ENCODE measurements around the gene TCERG1. TPM values are rescaled to one million over a fixed set of nuclear protein-coding genes. Genes with fewer than 3 reads are reported as not detected.
"Not testable (repeated sequence)": the region's sequence is repeated elsewhere in the genome, so short reads cannot be mapped to it uniquely, and the experiment has no call there.

TCERG1 gene
- total RNA-seq, 1 experiment from 2014 or later, result 83.5 TPM

GRCh38 chr5:146556884-146557283 lies 109.8 kb downstream of the TCERG1 start:
- H3K36me3 ChIP-seq (ENCODE audit: control insufficient read depth in 1 of 2, insufficient read depth in 2 of 2, low read length in 2 of 2); H3K4me2 ChIP-seq (ENCODE audit: low read length); H3K9me3 ChIP-seq (ENCODE audit: control insufficient read depth in 1 of 2, insufficient read depth in 1 of 2, low read depth in 1 of 2, low read length in 2 of 2); H3K27ac ChIP-seq (ENCODE audit: low read depth, low read length); H3K4me1 ChIP-seq (ENCODE audit: control insufficient read depth in 1 of 2, insufficient read depth in 2 of 2, low read length in 2 of 2); H3K9me2 ChIP-seq (ENCODE audit: insufficient read depth); H3K27me3 ChIP-seq (ENCODE audit: insufficient read depth, low read length); DNase-seq (ENCODE audit: low read depth, low spot score); RAD21 ChIA-PET (ENCODE audit: low non-redundant PET in 1 of 2, low total read pairs in 2 of 2, uncharacterized antibody in 2 of 2, unreplicated experiment in 2 of 2); H3K4me3 ChIP-seq (replicated peaks in 1 of 2; ENCODE audit: low read depth in 1 of 2, low read length in 2 of 2); intact Hi-C loops (cut with micrococcal nuclease); H2AFZ ChIP-seq (ENCODE audit: low read depth, low read length, poor library complexity, severe bottlenecking); ATAC-seq; H3K79me2 ChIP-seq (ENCODE audit: insufficient read depth, low read length); BruUV-seq (replicated peaks); H3K9ac ChIP-seq (ENCODE audit: low read length); POLR2A ChIA-PET; H4K20me1 ChIP-seq (ENCODE audit: insufficient read depth): not testable (repeated sequence)
- CTCF ChIA-PET, result interaction anchor here (0.6 kb wide), 1 partner anchor 9 kb away, joined by 3 read pairs; no protein-coding TSS in a partner anchor
- TF ChIP-seq, protein P1, sequence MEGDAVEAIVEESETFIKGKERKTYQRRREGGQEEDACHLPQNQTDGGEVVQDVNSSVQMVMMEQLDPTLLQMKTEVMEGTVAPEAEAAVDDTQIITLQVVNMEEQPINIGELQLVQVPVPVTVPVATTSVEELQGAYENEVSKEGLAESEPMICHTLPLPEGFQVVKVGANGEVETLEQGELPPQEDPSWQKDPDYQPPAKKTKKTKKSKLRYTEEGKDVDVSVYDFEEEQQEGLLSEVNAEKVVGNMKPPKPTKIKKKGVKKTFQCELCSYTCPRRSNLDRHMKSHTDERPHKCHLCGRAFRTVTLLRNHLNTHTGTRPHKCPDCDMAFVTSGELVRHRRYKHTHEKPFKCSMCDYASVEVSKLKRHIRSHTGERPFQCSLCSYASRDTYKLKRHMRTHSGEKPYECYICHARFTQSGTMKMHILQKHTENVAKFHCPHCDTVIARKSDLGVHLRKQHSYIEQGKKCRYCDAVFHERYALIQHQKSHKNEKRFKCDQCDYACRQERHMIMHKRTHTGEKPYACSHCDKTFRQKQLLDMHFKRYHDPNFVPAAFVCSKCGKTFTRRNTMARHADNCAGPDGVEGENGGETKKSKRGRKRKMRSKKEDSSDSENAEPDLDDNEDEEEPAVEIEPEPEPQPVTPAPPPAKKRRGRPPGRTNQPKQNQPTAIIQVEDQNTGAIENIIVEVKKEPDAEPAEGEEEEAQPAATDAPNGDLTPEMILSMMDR (IDR thresholded peaks at IDR 0.05 in 2 of 3, conservative IDR thresholded peaks at IDR 0.05 in 1 of 3; ENCODE audit: borderline replicate concordance in 1 of 3, insufficient read depth in 1 of 3, low read depth in 2 of 3, low read length in 2 of 3), result peak in 1 of 3 experiments; percentile 11; a peak in 1 of 6 replicates

GRCh38 chr5:146560205-146560812 lies 113.2 kb downstream of the TCERG1 start:
- Histone ChIP-seq H2AFZ (ENCODE audit: low read depth, low read length, poor library complexity, severe bottlenecking) (no peak overlapping the region), H3K27me3 (ENCODE audit: insufficient read depth, low read length) (no peaks in the 10 kb centered on the region), H3K4me1 (ENCODE audit: control insufficient read depth in 1 of 2, insufficient read depth in 2 of 2, low read length in 2 of 2) (peaks cover 0 to 8% of the 10 kb centered on the region in 2 experiments; a peak in 1 of 4 replicates), H3K36me3 (ENCODE audit: control insufficient read depth in 1 of 2, insufficient read depth in 2 of 2, low read length in 2 of 2) (no peaks in the 10 kb centered on the region), H3K4me3 (replicated peaks in 1 of 2; ENCODE audit: low read depth in 1 of 2, low read length in 2 of 2) (no peak overlapping the region), H3K9me2 (ENCODE audit: insufficient read depth) (no peaks in the 10 kb centered on the region), H3K9ac (ENCODE audit: low read length) (no peak overlapping the region), H4K20me1 (ENCODE audit: insufficient read depth) (no peaks in the 10 kb centered on the region), H3K9me3 (ENCODE audit: control insufficient read depth in 1 of 2, insufficient read depth in 1 of 2, low read depth in 1 of 2, low read length in 2 of 2) (no peaks in the 10 kb centered on the region), H3K79me2 (ENCODE audit: insufficient read depth, low read length) (no peaks in the 10 kb centered on the region), H3K4me2 (ENCODE audit: low read length) (no peak overlapping the region), H3K27ac (ENCODE audit: low read depth, low read length) (no peak overlapping the region)
- no peak for DNase-seq (ENCODE audit: low read depth, low spot score)
- BruUV-seq (replicated peaks), result no TSS peak
- intact Hi-C loops (cut with micrococcal nuclease), result no loop called here
- ChIA-PET POLR2A (no interaction called here), RAD21 (ENCODE audit: low non-redundant PET in 1 of 2, low total read pairs in 2 of 2, uncharacterized antibody in 2 of 2, unreplicated experiment in 2 of 2) (no interaction called here), CTCF (no interaction called here)
- no peak for ATAC-seq
- TF ChIP-seq ELF1 (IDR thresholded peaks at IDR 0.05; ENCODE audit: borderline replicate concordance, low read depth), result no peak
- TF ChIP-seq CBX3 (IDR thresholded peaks at IDR 0.05; ENCODE audit: low read depth), result no peak
- no peak for TF ChIP-seq FOSL1 (IDR thresholded peaks at IDR 0.05; ENCODE audit: low read depth)
- no peak for TF ChIP-seq CEBPB (IDR thresholded peaks at IDR 0.05; ENCODE audit: low read depth)
- no peak for TF ChIP-seq POLR2AphosphoS5 (IDR thresholded peaks at IDR 0.05; ENCODE audit: low read depth, low read length)
- no peak for TF ChIP-seq TCF7L2 (IDR thresholded peaks at IDR 0.05; ENCODE audit: borderline replicate concordance, extremely low read depth, insufficient read depth, insufficient read length)
- no peak for TF ChIP-seq EGR1 (IDR thresholded peaks at IDR 0.05; ENCODE audit: low read depth)
- TF ChIP-seq EZH2 (IDR thresholded peaks at IDR 0.05), result no peak
- TF ChIP-seq EZH2phosphoT487 (IDR thresholded peaks at IDR 0.05; ENCODE audit: borderline replicate concordance), result no peak
- TF ChIP-seq SIN3A (IDR thresholded peaks at IDR 0.05; ENCODE audit: low read depth), result no peak
- no peak for TF ChIP-seq POLR2A (IDR thresholded peaks at IDR 0.05; ENCODE audit: borderline replicate concordance, extremely low read depth, insufficient read depth, insufficient read length)
- TF ChIP-seq ZFX (IDR thresholded peaks at IDR 0.05), result no peak
- TF ChIP-seq, protein P2, sequence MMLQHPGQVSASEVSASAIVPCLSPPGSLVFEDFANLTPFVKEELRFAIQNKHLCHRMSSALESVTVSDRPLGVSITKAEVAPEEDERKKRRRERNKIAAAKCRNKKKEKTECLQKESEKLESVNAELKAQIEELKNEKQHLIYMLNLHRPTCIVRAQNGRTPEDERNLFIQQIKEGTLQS (IDR thresholded peaks at IDR 0.05), result no peak
- no peak for TF ChIP-seq ZNF274 (IDR thresholded peaks at IDR 0.05; ENCODE audit: low read depth, low read length)
- no peak for TF ChIP-seq SRF (IDR thresholded peaks at IDR 0.05; ENCODE audit: low read depth)
- TF ChIP-seq, protein P1 (IDR thresholded peaks at IDR 0.05 in 2 of 3, conservative IDR thresholded peaks at IDR 0.05 in 1 of 3; ENCODE audit: borderline replicate concordance in 1 of 3, insufficient read depth in 1 of 3, low read depth in 2 of 3, low read length in 2 of 3), result no peak

Measured in HCT116 (cell line).